ENCODE measurements around the gene CPZ. TPM values are rescaled to one million over a fixed set of nuclear protein-coding genes. Genes with fewer than 3 reads are reported as not detected.

CPZ gene
- total RNA-seq, 3 donors from 2014 or later: 2.9 to 13.4 (median 7.5) TPM

DNA sequence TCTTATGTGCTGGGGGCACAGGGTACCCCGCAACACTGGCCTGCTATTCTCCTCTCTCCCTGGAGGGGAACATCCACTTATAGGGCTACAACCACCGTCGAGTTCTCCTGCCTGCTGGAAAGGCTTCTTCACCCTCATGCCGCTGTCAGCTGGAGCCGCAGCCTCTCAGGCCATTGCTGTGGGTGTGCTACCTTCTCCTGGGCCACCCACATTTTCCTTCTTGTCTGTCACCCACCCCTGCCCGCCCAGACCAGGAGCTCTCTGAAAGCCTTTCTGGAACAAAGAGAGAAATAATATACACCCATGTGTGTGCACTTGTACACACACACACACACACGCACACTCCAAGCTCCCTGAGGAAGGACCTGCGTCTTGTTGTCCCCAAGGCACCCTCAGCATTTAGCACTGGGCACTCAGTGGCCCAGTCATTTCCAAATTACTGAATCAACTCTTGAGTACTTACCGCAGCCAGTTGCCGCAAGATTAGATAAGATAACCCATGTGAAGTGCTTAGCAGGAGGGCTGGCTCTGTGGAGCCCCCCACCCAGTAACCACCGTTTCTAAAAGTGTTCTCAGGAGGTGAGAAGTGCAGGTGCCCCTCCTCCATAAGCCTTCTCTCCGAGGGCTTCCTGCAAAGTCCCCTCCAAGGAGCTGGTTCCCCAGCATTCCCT lies 50.2 kb downstream of the CPZ start:
- Histone ChIP-seq H3K36me3 (no peaks in the 10 kb centered on the region), H3K27ac (no peak overlapping the region), H3K9me3 (no peaks in the 10 kb centered on the region), H3K4me3 (no peak overlapping the region), H3K4me1 (no peaks in the 10 kb centered on the region), H3K27me3 (peaks cover 0 to 7% of the 10 kb centered on the region in 2 donors)
- no peak for TF ChIP-seq POLR2A (IDR thresholded peaks at IDR 0.05)
- TF ChIP-seq, protein P1, sequence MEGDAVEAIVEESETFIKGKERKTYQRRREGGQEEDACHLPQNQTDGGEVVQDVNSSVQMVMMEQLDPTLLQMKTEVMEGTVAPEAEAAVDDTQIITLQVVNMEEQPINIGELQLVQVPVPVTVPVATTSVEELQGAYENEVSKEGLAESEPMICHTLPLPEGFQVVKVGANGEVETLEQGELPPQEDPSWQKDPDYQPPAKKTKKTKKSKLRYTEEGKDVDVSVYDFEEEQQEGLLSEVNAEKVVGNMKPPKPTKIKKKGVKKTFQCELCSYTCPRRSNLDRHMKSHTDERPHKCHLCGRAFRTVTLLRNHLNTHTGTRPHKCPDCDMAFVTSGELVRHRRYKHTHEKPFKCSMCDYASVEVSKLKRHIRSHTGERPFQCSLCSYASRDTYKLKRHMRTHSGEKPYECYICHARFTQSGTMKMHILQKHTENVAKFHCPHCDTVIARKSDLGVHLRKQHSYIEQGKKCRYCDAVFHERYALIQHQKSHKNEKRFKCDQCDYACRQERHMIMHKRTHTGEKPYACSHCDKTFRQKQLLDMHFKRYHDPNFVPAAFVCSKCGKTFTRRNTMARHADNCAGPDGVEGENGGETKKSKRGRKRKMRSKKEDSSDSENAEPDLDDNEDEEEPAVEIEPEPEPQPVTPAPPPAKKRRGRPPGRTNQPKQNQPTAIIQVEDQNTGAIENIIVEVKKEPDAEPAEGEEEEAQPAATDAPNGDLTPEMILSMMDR (IDR thresholded peaks at IDR 0.05): no peak
- TF ChIP-seq POLR2AphosphoS5 (IDR thresholded peaks at IDR 0.05): no peak
- DNase-seq (ENCODE audit: low spot score in 2 of 2): peak in 1 of 2 donors; percentile 19
- intact Hi-C loops (cut with DNase I; ENCODE audit: low total_unique reads): no loop called here

DNA sequence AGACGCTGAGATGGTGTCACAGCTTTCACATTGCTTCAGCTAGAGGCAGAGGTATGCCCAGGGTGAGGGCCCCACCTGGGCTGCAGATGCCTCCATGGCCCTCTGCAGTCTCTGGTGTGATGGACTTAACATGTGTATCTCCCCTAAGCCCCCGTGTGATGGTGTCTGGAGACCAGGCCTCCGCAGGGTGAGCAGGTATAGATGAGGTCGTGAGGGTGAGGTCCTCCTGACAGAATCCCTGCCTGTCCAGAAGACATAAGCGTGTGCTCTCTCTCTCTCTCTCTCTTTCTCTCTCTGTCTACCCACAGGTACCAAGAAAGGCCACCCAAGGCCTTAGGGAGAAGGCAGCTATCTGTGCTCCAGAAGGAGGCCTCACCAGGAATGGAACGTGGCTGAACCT lies 50.9 kb downstream of the CPZ start:
- no peaks in the 10 kb centered on the region for H3K9me3 ChIP-seq
- intact Hi-C loops (cut with DNase I; ENCODE audit: low total_unique reads): no loop called here
- H3K27me3 ChIP-seq: peaks cover 0 to 7% of the 10 kb centered on the region in 2 donors
- no peaks in the 10 kb centered on the region for H3K4me1 ChIP-seq
- DNase-seq (ENCODE audit: low spot score in 2 of 2): no peak
- no peak overlapping the region for H3K4me3 ChIP-seq
- H3K27ac ChIP-seq: no peak overlapping the region
- H3K36me3 ChIP-seq: no peaks in the 10 kb centered on the region
- TF ChIP-seq POLR2A (IDR thresholded peaks at IDR 0.05) (no peak), POLR2AphosphoS5 (IDR thresholded peaks at IDR 0.05) (no peak)
- TF ChIP-seq, protein P1 (IDR thresholded peaks at IDR 0.05): no peak

DNA sequence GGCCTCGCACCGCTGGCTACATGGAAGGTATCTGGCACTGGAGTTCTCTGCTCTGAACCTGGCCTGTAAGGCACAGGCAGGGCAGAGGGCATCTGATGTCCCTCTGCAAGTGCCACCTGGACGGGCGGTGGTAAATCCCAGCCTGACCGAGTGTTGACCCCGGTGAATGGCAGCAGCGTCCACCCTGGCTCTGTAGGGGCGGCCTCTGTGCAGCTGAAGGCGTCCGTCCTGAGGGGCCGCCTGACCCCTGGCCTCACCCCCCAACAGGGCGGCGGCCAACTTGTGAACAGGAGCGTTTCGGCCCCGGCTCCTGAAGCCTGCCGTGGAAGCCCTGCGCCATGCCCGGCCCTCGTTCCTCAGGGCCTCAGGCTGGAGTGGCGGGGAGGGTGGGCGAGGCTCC lies 51.4 kb downstream of the CPZ start:
- peak in 1 of 2 donors; percentile 41 for DNase-seq (ENCODE audit: low spot score in 2 of 2)
- no peak overlapping the region for H3K27ac ChIP-seq
- intact Hi-C loops (cut with DNase I; ENCODE audit: low total_unique reads): no loop called here
- H3K36me3 ChIP-seq: no peaks in the 10 kb centered on the region
- H3K27me3 ChIP-seq: peaks cover 0 to 13% of the 10 kb centered on the region in 2 donors
- no peak for TF ChIP-seq POLR2A (IDR thresholded peaks at IDR 0.05)
- TF ChIP-seq, protein P1 (IDR thresholded peaks at IDR 0.05): no peak
- no peak for TF ChIP-seq POLR2AphosphoS5 (IDR thresholded peaks at IDR 0.05)
- no peaks in the 10 kb centered on the region for H3K9me3 ChIP-seq
- H3K4me3 ChIP-seq: no peak overlapping the region
- no peaks in the 10 kb centered on the region for H3K4me1 ChIP-seq

DNA sequence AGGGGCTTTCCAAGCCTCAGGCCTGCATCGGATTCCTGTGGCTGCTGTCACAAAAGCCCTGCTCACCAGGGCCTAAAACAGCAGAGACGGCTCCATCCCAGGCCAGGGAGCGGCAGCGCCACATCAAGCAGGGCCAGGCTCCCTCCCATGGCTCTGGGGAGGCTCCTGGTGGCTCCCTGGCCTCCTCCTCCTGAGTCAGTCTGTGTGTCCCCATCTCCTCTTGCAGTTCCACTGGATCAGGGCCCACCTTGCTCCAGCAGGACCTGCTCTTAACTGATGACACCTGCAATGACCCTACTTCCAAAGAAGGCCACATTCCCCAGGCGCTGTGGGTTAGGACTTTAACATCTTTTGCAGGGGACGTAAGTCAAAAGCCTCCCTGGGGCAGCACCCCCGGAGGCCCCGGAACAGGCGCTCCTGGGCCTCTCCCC lies 51.9 kb downstream of the CPZ start:
- H3K4me1 ChIP-seq: no peaks in the 10 kb centered on the region
- H3K9me3 ChIP-seq: no peaks in the 10 kb centered on the region
- H3K4me3 ChIP-seq: no peak overlapping the region
- H3K36me3 ChIP-seq: no peaks in the 10 kb centered on the region
- DNase-seq (ENCODE audit: low spot score in 2 of 2): peak in 1 of 2 donors; percentile 35
- intact Hi-C loops (cut with DNase I; ENCODE audit: low total_unique reads): no loop called here
- TF ChIP-seq, protein P1 (IDR thresholded peaks at IDR 0.05): no peak
- TF ChIP-seq POLR2A (IDR thresholded peaks at IDR 0.05) (no peak), POLR2AphosphoS5 (IDR thresholded peaks at IDR 0.05) (no peak)
- peaks cover 0 to 18% of the 10 kb centered on the region in 2 donors for H3K27me3 ChIP-seq
- no peak overlapping the region for H3K27ac ChIP-seq

DNA sequence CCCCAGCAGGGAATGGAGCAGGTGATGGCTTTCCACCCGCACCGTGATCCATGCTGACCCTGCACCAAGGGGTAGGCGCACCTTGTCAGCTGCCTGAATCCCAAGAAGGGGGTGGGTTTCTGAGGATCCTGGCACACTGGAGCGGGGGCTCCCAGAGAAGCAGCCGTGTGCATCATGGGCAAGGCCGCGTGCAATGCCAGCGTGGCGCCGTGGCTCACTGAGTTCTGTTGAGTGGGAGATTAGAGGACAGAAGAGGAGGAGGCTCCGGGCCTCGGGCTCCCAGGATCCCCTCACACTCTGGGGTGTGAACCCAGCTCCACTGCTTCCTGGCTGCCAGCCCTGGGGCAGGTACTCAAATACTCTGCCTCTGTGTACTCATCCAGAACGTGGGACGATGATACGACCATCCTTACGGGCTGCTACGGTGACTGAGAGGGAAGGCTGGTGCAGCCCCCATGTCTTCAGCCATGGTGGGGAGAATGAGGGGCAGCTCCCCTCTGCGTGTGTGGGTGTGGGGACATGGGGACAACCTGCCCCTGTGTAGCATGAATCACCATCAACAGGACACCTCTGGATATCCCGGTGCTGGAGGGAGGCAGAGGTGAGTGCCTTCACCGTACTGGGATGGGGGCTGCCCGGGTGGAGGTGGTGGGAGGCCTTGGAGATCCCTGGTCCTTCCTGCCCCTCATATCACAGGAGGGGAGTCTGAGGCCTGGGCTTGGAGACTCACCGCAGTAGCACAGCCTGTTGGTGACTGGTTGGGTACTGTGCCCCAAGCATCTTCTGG lies 52.6 kb downstream of the CPZ start:
- DNase-seq (ENCODE audit: low spot score in 2 of 2): peak in 1 of 2 donors; percentile 36
- H3K27me3 ChIP-seq: peaks cover 0 to 17% of the 10 kb centered on the region in 2 donors

More for the DNA sequence above, 52.6 kb downstream of the CPZ start:
- TF ChIP-seq POLR2AphosphoS5 (IDR thresholded peaks at IDR 0.05) (no peak), POLR2A (IDR thresholded peaks at IDR 0.05) (no peak)
- TF ChIP-seq, protein P1 (IDR thresholded peaks at IDR 0.05): no peak
- no peak overlapping the region for H3K27ac ChIP-seq
- H3K4me1 ChIP-seq: no peaks in the 10 kb centered on the region
- H3K9me3 ChIP-seq: no peaks in the 10 kb centered on the region
- intact Hi-C loops (cut with DNase I; ENCODE audit: low total_unique reads): no loop called here
- H3K4me3 ChIP-seq: no peak overlapping the region
- H3K36me3 ChIP-seq: no peaks in the 10 kb centered on the region

Measured in breast epithelium (tissue), 4 donors.